ENCODE data around the gene RBL2.
A peak's percentile ranks its signal among the peaks of the same experiment; 100 is the strongest.
"Not testable (repeated sequence)": the region's sequence is repeated elsewhere in the genome, so short reads cannot be mapped to it uniquely, and the experiment has no call there.

Gene RBL2

DNA sequence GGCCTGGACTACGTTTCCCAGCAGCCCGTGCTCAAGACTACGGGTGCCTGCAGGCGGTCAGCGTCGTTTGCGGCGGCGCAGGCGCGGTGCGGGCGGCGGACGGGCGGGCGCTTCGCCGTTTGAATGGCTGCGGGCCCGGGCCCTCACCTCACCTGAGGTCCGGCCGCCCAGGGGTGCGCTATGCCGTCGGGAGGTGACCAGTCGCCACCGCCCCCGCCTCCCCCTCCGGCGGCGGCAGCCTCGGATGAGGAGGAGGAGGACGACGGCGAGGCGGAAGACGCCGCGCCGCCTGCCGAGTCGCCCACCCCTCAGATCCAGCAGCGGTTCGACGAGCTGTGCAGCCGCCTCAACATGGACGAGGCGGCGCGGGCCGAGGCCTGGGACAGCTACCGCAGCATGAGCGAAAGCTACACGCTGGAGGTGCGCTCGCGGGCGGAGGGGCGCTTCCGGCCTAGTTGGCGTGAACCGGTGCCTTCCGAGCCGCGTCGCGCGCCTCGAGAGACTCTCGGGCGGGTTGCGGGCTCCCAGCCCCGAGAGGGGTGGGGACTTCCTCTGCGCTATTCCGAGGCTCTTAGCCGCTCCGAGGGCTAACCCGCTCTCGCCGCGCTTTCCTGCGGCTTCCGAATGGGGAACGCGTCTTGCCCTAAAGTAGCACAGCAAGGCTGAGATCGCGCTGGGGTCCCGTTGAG, at the start of gene RBL2:
Gene RBL2, plus strand, starts transcription at position 95 of the 689 bp plus-strand sequence. Its CDS starts 86 bp downstream, at position 181.
- peak; percentile 90 for DNase-seq

DNA sequence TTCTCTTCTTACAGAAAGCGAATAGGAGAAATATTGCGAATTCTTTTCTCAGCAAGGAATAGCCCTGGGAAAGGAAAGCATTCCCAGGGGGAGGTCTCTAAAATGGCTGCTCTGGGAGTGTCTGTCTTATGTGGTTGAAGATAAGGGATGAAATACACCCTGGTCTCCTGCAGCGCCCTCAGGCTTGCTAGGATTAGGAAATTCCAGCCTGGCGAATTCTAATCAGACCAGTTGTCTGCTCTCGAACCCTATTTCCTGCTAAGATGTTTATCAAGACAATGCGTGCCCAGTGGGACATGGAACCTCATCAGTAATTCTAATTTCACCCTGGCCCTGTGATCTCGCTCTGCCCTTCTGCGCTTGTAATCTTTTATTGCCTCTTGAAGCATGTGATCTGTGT, 49.7 kb upstream of the RBL2 start:
- DNase-seq: not testable (repeated sequence)

GRCh38 chr16:53404959-53405358, 29.3 kb upstream of the RBL2 start:
- DNase-seq: no peak

GRCh38 chr16:53412549-53412948, 21.7 kb upstream of the RBL2 start:
- no peak for DNase-seq

DNA sequence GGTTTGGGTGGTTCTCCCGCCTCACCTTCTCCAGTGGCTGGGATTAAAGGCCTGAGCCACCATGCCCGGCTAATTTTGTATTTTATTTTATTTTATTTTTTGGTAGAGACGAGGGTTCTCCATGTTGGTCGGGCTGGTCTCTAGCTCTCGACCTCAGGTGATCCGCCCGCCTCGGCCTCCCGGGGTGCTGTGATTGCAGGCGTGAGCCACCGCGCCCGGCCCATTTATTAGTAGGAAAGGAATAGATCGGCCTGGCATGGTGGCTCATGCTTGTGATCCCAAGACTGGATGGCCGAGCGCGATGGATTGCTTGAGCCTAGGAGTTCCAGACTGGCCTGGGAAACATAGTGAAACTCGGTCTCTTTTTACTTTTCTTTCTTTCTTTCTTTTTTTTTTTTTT, 20.4 kb upstream of the RBL2 start:
- DNase-seq: no peak

DNA sequence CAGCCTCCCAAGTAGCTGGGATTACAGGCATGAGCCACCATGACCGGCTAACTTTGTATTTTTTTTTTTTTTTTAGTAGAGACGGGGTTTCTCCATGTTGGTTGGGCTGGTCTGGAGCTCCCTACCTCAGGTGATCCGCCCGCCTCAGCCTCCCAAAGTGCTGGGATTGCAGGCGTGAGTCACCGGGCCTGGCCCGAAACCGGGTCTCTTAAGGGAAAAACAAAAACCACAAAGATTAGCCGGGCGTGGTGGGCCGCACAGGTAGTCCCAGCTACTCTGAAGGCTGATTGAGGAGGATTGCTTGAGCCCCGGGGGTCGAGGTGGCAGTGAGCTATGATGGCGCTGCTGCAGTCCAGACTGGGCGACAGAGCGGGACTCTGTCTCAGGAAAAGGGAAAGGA, 19.9 kb upstream of the RBL2 start:
- DNase-seq: no peak

- no peak for DNase-seq
These were observed 18.8 kb upstream of the RBL2 start for GRCh38 chr16:53415504-53415903.

GRCh38 chr16:53417011-53417410, 17.3 kb upstream of the RBL2 start:
- DNase-seq: no peak

DNA sequence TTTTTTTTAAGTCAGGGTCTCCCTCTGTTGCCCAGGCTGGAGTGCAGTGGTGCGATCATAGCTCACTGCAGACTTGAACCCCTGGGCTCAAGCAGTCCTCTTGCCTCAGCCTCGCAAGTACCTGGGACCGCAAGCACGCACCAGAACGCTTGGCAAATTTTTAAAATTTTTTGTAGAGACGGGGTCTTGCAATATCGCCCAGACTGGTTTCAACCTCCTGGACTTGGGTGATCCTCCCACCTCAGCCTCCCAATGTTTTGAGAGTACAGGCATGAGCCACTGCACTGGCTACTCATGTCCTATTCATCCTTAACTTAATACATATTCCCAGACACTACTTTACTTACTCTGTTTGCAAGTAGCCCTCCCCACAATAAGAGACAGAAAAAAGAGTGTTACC, 16.3 kb upstream of the RBL2 start:
- DNase-seq: no peak

DNA sequence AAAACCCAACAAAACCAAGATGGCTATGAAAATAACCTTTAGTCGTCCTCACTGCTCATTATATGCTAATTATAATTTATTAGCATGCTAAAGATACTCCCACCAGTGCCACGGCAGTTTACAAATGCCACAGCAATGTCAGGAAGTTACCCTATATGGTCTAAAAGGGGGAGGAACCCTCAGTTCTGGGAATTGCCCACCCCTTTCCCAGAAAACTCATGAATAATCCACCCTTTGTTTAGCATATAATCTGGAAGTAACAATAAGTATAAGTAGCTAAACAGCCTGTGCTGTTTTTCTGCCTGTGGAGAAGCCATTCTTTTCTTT, 14.9 kb upstream of the RBL2 start:
- DNase-seq: not testable (repeated sequence)

GRCh38 chr16:53421248-53421647, 13.0 kb upstream of the RBL2 start:
- no peak for DNase-seq

- DNase-seq: not testable (repeated sequence)
These were observed 10.3 kb upstream of the RBL2 start for GRCh38 chr16:53423968-53424367.

- no peak for DNase-seq
These were observed 5.6 kb upstream of the RBL2 start for GRCh38 chr16:53428681-53429080.

DNA sequence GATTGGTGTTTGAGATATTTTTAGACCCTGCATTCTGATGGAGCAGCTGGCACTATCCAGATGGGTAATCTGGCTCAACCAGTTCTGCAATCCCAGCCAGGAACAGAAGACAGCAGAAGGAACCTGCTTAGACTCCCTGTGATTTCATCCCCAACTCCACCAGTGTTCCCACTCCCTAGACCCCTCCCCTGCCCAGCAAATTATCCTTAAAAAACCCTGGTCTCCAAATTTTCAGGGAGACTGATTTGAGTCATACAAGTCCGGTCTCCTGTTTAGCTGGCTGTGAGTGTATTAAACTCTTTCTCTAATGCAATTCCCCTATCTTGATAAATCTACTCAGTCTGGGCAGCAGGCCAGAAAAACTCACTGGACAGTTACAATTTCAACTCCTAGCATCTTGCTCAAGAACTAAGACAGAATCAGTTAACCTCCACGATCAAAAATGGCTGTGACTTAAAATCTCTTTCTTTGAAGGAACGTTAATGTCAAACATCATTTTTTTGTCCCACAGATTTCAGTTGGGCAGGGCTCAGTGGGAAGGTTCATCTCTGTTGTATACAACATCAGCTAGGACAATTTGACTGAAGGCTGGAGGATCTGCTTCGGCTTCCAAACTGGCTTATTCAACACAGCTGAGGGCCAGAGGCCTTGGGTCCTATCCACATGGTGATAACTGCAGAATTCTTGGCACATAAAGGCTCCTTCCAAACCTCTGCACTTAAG, 4.9 kb upstream of the RBL2 start:
- DNase-seq: no peak

DNA sequence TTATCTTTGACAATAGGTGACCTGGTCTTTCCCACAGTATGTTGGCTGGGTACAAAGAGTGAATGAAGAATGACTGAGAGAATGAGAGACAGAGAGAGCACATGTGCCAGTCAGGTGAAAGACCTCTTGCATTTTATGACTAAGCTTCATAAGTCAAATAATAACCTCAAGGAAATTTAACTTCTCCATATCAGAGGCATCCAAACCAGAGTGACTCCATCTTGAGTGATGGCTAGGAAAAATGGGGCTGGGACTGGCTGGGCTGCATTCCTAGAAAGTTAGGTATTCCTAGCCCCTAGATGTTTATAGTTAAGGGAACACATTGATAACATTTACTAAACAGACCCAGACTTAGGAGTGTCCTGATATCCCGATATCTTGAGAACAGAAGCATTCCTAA, 3.9 kb upstream of the RBL2 start:
- no peak for DNase-seq

DNA sequence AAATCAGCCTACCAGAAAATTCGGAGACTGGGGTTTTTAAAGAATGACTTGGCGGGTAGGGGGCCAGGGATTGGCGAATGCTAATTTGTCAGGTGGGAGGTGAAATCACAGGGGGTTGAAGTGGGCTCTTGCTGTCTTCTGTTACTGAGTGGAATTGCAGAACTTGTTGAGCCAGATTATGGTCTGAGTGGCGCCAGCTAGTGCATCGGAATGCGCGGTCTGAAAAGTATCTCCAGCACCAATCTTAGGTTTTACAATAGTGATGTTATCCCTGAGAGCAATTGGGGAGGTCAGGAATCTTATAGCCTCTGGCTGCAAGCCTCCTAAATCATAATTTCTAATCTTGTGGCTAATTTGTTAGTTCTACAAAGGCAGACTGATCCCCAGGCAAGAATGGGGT, 762 bp upstream of the RBL2 start:
- no peak for DNase-seq

- no peak for DNase-seq
These were observed 318 bp upstream of the RBL2 start for GRCh38 chr16:53433930-53434376.

DNA sequence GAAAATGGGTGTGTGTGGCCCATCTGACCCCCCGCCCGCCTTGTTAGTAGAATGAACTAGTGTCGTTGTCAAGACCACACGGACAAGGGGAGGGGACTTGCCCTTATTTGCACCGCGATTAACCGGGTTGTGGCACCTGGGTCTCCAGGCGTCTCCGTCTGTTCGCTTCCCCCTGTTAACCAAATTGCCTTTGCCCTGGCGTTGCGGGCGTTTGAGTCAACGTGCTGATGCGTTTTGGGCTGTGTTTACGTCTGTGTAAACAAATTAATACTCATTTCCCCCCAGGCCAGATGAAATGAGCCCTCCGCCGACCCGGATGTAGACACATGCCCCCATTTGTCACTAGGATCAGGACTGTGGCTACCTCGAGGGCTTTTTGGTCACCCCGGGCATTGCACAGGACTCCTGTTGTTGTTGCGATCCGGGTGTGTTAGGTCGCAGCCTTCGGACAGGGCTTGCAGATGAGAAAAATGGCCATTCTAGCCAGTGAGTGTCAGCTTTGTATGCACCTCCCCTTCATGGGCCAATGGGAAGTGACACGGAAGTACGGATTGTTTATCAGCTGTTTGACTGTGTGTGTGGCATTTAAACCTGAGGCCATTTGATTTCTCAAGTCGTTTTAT, 906 bp downstream of the RBL2 start:
- DNase-seq: peak; percentile 75

DNA sequence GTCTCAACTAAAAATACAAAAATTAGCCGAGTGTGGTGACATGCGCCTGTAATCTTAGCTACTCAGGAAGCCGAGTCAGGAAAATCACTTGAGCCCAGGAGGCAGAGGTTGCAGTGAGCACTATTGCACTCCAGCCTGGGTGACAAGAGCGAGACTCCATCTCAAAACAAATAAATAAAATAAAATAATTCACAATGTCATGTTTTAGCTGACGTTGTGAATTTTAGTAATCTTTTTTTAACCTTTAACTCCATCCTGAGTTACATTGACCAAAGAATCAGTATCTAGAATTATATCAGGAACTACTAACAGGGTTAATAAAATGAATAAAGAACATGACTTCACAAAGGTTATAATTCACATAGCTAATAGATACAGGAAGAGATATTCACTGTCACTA, 5.9 kb downstream of the RBL2 start:
- no peak for DNase-seq

GRCh38 chr16:53445534-53445933, 11.3 kb downstream of the RBL2 start:
- DNase-seq: no peak

DNA sequence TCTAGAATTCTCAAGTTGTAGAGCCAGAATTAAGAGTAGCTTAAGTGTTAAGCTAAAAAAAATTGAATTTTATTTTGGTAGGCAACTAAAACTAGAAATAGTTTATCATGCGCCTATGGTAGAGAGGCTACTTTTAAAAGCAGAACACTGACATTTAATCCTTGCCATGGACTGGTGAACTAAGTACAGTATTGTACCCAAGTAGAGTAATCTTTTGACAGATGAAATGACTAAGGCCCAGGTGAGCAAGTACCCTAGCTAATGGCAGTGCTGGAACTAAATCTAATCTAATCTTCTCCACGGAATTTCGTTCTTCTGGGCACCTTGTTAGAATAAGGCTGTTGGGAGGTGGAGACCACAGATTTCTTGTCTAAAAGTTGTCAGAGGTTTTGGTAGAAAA, 11.8 kb downstream of the RBL2 start:
- DNase-seq: no peak

GRCh38 chr16:53449816-53450517, 15.7 kb downstream of the RBL2 start:
- no peak for DNase-seq

GRCh38 chr16:53453928-53454327, 19.7 kb downstream of the RBL2 start:
- DNase-seq: no peak

GRCh38 chr16:53456625-53457024, 22.4 kb downstream of the RBL2 start:
- DNase-seq: no peak
